Measurements from ENCODE around the gene ULK4. TPM values are rescaled to one million over a fixed set of nuclear protein-coding genes. Genes with fewer than 3 reads are reported as not detected.

Gene ULK4
- total RNA-seq, 1 experiment from 2014 or later, result 6.3 TPM

DNA sequence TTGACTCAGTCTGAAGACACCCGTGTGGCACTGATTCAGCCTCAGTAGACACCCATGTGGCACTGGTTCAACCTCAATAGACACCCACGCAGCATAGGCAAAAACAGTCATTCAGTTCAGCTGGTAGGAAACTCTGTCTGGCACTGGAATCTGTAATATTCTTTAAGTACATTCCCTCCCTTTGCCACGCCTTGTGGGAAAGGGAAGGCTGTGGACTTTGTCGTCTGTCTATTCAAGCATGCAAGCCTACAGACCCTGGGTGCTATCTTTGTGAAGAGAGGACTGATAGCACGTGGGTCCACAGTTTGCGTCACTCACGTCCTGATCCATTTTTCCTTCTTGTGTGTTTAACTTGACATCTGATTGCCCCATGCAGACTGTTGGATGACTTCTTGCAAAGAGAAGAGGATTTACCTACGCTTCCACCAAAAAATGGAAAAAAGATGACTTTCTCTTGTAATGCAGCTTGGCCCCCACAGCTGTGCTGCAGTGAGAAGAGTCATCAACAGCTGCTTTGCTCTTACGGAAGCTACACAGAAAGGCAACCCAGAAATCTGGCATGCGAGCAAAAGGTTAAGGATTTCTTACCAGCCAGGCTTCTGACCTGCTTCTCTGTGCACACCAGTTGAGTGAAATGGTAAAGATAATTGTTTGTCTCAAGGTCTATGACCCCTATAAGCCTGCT lies 278.1 kb downstream of the ULK4 start:
- POLR2A ChIA-PET, result no interaction called here
- Histone ChIP-seq H3K9me2 (ENCODE audit: insufficient read depth) (no peaks in the 10 kb centered on the region), H3K27ac (ENCODE audit: low read depth, low read length) (no peak overlapping the region), H3K36me3 (ENCODE audit: control insufficient read depth in 1 of 2, insufficient read depth in 2 of 2, low read length in 2 of 2) (no peaks in the 10 kb centered on the region), H3K9me3 (ENCODE audit: control insufficient read depth in 1 of 2, insufficient read depth in 1 of 2, low read depth in 1 of 2, low read length in 2 of 2) (no peaks in the 10 kb centered on the region), H3K4me1 (ENCODE audit: control insufficient read depth in 1 of 2, insufficient read depth in 2 of 2, low read length in 2 of 2) (no peaks in the 10 kb centered on the region), H3K9ac (ENCODE audit: low read length) (no peak overlapping the region), H4K20me1 (ENCODE audit: insufficient read depth) (no peaks in the 10 kb centered on the region), H3K4me3 (replicated peaks in 1 of 2; ENCODE audit: low read depth in 1 of 2, low read length in 2 of 2) (no peak overlapping the region), H3K79me2 (ENCODE audit: insufficient read depth, low read length) (no peaks in the 10 kb centered on the region), H2AFZ (ENCODE audit: low read depth, low read length, poor library complexity, severe bottlenecking) (no peak overlapping the region), H3K27me3 (ENCODE audit: insufficient read depth, low read length) (no peaks in the 10 kb centered on the region), H3K4me2 (ENCODE audit: low read length) (no peak overlapping the region)
- BruUV-seq (replicated peaks), result no TSS peak
- intact Hi-C loops (cut with micrococcal nuclease), result no loop called here
- DNase-seq (ENCODE audit: low read depth, low spot score), result no peak
- no peak for TF ChIP-seq RAD21 (IDR thresholded peaks at IDR 0.05; ENCODE audit: low read depth)
- TF ChIP-seq, protein P1, sequence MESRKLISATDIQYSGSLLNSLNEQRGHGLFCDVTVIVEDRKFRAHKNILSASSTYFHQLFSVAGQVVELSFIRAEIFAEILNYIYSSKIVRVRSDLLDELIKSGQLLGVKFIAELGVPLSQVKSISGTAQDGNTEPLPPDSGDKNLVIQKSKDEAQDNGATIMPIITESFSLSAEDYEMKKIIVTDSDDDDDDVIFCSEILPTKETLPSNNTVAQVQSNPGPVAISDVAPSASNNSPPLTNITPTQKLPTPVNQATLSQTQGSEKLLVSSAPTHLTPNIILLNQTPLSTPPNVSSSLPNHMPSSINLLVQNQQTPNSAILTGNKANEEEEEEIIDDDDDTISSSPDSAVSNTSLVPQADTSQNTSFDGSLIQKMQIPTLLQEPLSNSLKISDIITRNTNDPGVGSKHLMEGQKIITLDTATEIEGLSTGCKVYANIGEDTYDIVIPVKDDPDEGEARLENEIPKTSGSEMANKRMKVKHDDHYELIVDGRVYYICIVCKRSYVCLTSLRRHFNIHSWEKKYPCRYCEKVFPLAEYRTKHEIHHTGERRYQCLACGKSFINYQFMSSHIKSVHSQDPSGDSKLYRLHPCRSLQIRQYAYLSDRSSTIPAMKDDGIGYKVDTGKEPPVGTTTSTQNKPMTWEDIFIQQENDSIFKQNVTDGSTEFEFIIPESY (IDR thresholded peaks at IDR 0.05; ENCODE audit: extremely low read depth, insufficient replicate concordance, low read length), result no peak
- no peak for TF ChIP-seq POLR2AphosphoS5 (IDR thresholded peaks at IDR 0.05; ENCODE audit: low read depth, low read length)
- TF ChIP-seq EGR1 (IDR thresholded peaks at IDR 0.05; ENCODE audit: low read depth), result no peak
- TF ChIP-seq, protein P2, sequence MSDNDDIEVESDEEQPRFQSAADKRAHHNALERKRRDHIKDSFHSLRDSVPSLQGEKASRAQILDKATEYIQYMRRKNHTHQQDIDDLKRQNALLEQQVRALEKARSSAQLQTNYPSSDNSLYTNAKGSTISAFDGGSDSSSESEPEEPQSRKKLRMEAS (IDR thresholded peaks at IDR 0.05), result no peak
- TF ChIP-seq JUND (IDR thresholded peaks at IDR 0.05), result no peak
- no peak for TF ChIP-seq EZH2 (IDR thresholded peaks at IDR 0.05)
- TF ChIP-seq YY1 (IDR thresholded peaks at IDR 0.05; ENCODE audit: extremely low read depth, insufficient replicate concordance, low read depth, low read length), result no peak
- TF ChIP-seq EZH2phosphoT487 (IDR thresholded peaks at IDR 0.05; ENCODE audit: borderline replicate concordance), result no peak
- TF ChIP-seq POLR2A (IDR thresholded peaks at IDR 0.05; ENCODE audit: borderline replicate concordance, extremely low read depth, insufficient read depth, insufficient read length), result no peak
- no peak for TF ChIP-seq FOSL1 (IDR thresholded peaks at IDR 0.05; ENCODE audit: low read depth)
- no peak for TF ChIP-seq SIN3A (IDR thresholded peaks at IDR 0.05; ENCODE audit: low read depth)
- no peak for ATAC-seq
- CTCF ChIA-PET, result no interaction called here
- RAD21 ChIA-PET (ENCODE audit: low non-redundant PET in 1 of 2, low total read pairs in 2 of 2, uncharacterized antibody in 2 of 2, unreplicated experiment in 2 of 2), result no interaction called here
